ENCODE data around the gene GMDS. TPM values are rescaled to one million over a fixed set of nuclear protein-coding genes. Genes with fewer than 3 reads are reported as not detected.

Gene GMDS
- total and polyA plus RNA-seq, 2 donors (not counting 1 experiment from before 2014, with no cell fraction given) = 12.7 to 34.5 TPM

GRCh38 chr6:1600063-1600763 is 645.2 kb downstream of the GMDS start:
- TF ChIP-seq EZH2 (IDR thresholded peaks at IDR 0.05; ENCODE audit: low read length, missing control alignments) (no peak), CTCF (conservative IDR thresholded peaks at IDR 0.05 in 1 of 2, IDR thresholded peaks at IDR 0.05 in 1 of 2; ENCODE audit: low read depth in 1 of 2, low read length in 2 of 2) (no peak)

DNA sequence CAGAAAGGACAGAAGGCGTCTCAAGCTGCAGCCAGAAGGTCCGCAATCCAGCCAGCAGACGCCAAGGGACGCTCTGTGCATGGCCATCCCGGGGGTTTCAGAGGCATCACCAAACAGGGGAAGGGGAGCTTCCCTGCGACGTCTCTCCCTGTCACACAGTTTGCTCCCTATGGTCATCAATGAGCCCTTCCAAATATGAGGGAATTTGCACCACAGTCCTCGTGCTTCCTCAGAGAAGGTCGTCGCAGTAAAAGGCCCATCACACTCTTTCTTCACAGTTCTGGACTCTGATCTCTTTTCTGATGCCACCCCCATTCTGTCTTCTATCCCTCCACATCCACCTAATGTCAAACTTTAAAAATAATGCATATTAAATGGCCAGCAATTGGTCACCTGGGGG is 645.9 kb downstream of the GMDS start:
- Histone ChIP-seq H3K27ac (ENCODE audit: insufficient read depth, low read length) (no peak overlapping the region), H2AFZ (ENCODE audit: low read length) (no peak overlapping the region), H3K36me3 (ENCODE audit: control insufficient read depth, insufficient read depth, low read length) (no peaks in the 10 kb centered on the region), H3K4me2 (ENCODE audit: extremely low read depth, insufficient read depth, low read length) (no peak overlapping the region), H3K4me3 (replicated peaks in 1 of 4; ENCODE audit: control extremely low read depth in 1 of 4, insufficient read depth in 1 of 4, low read depth in 3 of 4, low read length in 4 of 4) (no peak overlapping the region), H3K9ac (ENCODE audit: insufficient read depth, low read length) (no peak overlapping the region), H3K9me3 (ENCODE audit: control insufficient read depth, insufficient read depth, low read depth, low read length) (no peaks in the 10 kb centered on the region), H4K20me1 (ENCODE audit: control insufficient read depth, extremely low read depth, insufficient read depth, low read length) (no peaks in the 10 kb centered on the region), H3K79me2 (ENCODE audit: control insufficient read depth, insufficient read depth, low read length) (no peaks in the 10 kb centered on the region), H3K4me1 (ENCODE audit: control insufficient read depth, extremely low read depth, insufficient read depth, low read length) (peaks cover 3% of the 10 kb centered on the region), H3K27me3 (ENCODE audit: control insufficient read depth, insufficient read depth, low read length) (peaks cover 26% of the 10 kb centered on the region)
- TF ChIP-seq EZH2 (IDR thresholded peaks at IDR 0.05; ENCODE audit: low read length, missing control alignments) (no peak), CTCF (conservative IDR thresholded peaks at IDR 0.05 in 1 of 2, IDR thresholded peaks at IDR 0.05 in 1 of 2; ENCODE audit: low read depth in 1 of 2, low read length in 2 of 2) (no peak)
- DNase-seq (ENCODE audit: low read depth in 2 of 2) = no peak

More at GRCh38 chr6:1600063-1600763, 645.2 kb downstream of the GMDS start:
- no peak for DNase-seq (ENCODE audit: low read depth in 2 of 2)
- Histone ChIP-seq H3K27ac (ENCODE audit: insufficient read depth, low read length) (no peak overlapping the region), H3K36me3 (ENCODE audit: control insufficient read depth, insufficient read depth, low read length) (no peaks in the 10 kb centered on the region), H3K9me3 (ENCODE audit: control insufficient read depth, insufficient read depth, low read depth, low read length) (no peaks in the 10 kb centered on the region), H3K27me3 (ENCODE audit: control insufficient read depth, insufficient read depth, low read length) (peaks cover 33% of the 10 kb centered on the region), H3K4me3 (replicated peaks in 1 of 4; ENCODE audit: control extremely low read depth in 1 of 4, insufficient read depth in 1 of 4, low read depth in 3 of 4, low read length in 4 of 4) (no peak overlapping the region), H3K9ac (ENCODE audit: insufficient read depth, low read length) (no peak overlapping the region), H3K4me1 (ENCODE audit: control insufficient read depth, extremely low read depth, insufficient read depth, low read length) (peaks cover 6% of the 10 kb centered on the region), H2AFZ (ENCODE audit: low read length) (no peak overlapping the region), H3K79me2 (ENCODE audit: control insufficient read depth, insufficient read depth, low read length) (no peaks in the 10 kb centered on the region), H3K4me2 (ENCODE audit: extremely low read depth, insufficient read depth, low read length) (no peak overlapping the region), H4K20me1 (ENCODE audit: control insufficient read depth, extremely low read depth, insufficient read depth, low read length) (no peaks in the 10 kb centered on the region)

DNA sequence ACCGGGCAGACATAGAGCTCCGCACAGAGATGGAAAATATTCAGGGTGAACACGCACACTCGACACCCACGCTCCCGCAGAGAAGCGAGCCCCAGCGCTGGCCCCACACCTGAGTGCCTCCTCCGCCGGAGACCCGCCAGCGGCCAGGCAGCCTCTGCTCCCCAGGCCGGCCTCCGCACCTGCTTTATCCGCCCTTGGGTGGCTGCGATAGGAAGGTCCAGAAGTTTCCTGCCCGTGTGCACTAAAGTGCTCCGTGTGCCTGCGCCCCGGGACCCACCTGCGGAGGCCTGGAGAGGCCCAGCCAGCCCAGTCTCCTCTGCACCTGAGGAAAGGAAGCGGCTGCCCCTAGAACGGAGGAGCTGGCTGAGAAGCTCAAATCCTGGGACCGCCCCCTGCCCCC is 646.5 kb downstream of the GMDS start:
- no peak overlapping the region for H3K4me3 ChIP-seq (replicated peaks in 1 of 4; ENCODE audit: control extremely low read depth in 1 of 4, insufficient read depth in 1 of 4, low read depth in 3 of 4, low read length in 4 of 4)
- H2AFZ ChIP-seq (ENCODE audit: low read length) = no peak overlapping the region
- no peak overlapping the region for H3K4me2 ChIP-seq (ENCODE audit: extremely low read depth, insufficient read depth, low read length)
- no peaks in the 10 kb centered on the region for H4K20me1 ChIP-seq (ENCODE audit: control insufficient read depth, extremely low read depth, insufficient read depth, low read length)
- no peak for DNase-seq (ENCODE audit: low read depth in 2 of 2)
- H3K27me3 ChIP-seq (ENCODE audit: control insufficient read depth, insufficient read depth, low read length) = peaks cover 23% of the 10 kb centered on the region
- H3K79me2 ChIP-seq (ENCODE audit: control insufficient read depth, insufficient read depth, low read length) = no peaks in the 10 kb centered on the region
- peaks cover 3% of the 10 kb centered on the region for H3K4me1 ChIP-seq (ENCODE audit: control insufficient read depth, extremely low read depth, insufficient read depth, low read length)
- no peaks in the 10 kb centered on the region for H3K36me3 ChIP-seq (ENCODE audit: control insufficient read depth, insufficient read depth, low read length)
- no peak overlapping the region for H3K27ac ChIP-seq (ENCODE audit: insufficient read depth, low read length)
- TF ChIP-seq CTCF (conservative IDR thresholded peaks at IDR 0.05 in 1 of 2, IDR thresholded peaks at IDR 0.05 in 1 of 2; ENCODE audit: low read depth in 1 of 2, low read length in 2 of 2) = no peak
- H3K9ac ChIP-seq (ENCODE audit: insufficient read depth, low read length) = no peak overlapping the region
- H3K9me3 ChIP-seq (ENCODE audit: control insufficient read depth, insufficient read depth, low read depth, low read length) = no peaks in the 10 kb centered on the region

All from fibroblast of lung (primary cell).